T-helper 2 cell treated with Interferon-gamma antibody and Interleukin-4, amounts not matched to agents 100 ng/mL and 5 ng/mL, for 36 hours (primary cell): ENCODE measurements around the gene SLC35A5. TPM values are rescaled to one million over a fixed set of nuclear protein-coding genes. Genes with fewer than 3 reads are reported as not detected.

Experiments used
- intact Hi-C: fragments of 100-400 bp; cut with micrococcal nuclease; formaldehyde crosslinking; loops from one replicate; pipeline ENCODE4 v1.15.1; 2023
- total RNA-seq: library from RNA; stranded (reverse); gene quantifications from 2 replicates; pipeline ENCODE4 v1.2.3, GENCODE V29; 2022

Gene SLC35A5
- total RNA-seq, 1 donor from 2014 or later = 20.0 TPM

DNA sequence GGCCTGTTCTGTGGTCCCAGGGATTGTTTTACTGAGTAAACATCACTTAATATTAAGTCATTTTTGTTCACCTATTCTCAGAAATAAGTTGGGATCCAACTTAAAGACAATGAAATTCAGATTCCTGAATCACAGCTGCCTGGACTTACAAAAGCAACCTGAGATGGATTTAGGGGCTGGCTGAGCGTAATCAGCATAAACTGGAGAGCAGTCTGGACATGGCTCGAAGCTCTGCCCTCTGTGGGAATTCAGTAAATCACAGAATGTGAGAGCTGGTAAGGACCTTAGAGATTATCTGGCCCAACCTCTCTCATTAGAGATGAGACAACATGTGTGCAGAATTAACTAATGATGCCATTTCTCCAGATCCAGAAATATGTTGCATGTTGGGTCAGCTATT, 55.4 kb downstream of the SLC35A5 start:
- intact Hi-C loops = no loop called here

GRCh38 chr3:112619295-112619694, 57.5 kb downstream of the SLC35A5 start:
- intact Hi-C loops = no loop called here

GRCh38 chr3:112623213-112623612, 61.4 kb downstream of the SLC35A5 start:
- intact Hi-C loops = no loop called here

DNA sequence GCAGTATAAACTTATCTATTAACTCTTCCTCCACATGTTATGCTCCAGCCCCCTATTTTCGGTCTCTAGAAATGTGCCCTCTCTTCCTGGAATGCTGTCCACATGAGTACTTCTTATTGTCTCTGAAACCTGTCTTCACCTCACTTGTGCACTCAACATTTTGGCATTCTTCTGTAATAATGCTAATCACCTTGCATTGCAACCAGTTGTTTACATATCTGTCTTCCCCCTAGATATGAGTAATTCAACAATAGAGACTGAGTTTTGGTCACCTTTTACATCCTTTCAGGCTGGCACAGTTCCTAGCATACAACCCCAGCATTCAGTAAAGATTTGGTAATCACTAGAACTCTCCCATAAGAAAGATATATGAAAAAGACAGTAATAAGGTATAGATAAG, 61.9 kb downstream of the SLC35A5 start:
- intact Hi-C loops = no loop called here

DNA sequence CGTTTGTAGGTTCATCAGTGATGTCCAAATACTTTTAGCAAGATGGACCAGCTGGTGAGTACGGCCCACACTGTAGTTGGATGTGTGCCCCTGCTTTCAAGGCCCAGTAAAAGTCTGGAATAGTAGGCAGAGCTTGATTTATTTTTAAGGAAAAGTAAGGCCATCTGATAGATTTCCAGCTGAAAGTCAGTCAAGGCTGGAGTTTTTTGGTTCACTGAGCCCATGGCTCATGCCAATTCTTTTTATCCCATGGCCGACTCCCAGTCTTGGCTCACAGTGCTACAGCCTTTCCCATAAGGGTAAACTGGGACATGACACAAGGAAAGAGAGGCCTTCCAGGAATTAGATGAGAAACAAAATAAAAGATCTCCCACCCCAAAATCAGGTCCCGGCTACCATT, 65.6 kb downstream of the SLC35A5 start:
- intact Hi-C loops = no loop called here

DNA sequence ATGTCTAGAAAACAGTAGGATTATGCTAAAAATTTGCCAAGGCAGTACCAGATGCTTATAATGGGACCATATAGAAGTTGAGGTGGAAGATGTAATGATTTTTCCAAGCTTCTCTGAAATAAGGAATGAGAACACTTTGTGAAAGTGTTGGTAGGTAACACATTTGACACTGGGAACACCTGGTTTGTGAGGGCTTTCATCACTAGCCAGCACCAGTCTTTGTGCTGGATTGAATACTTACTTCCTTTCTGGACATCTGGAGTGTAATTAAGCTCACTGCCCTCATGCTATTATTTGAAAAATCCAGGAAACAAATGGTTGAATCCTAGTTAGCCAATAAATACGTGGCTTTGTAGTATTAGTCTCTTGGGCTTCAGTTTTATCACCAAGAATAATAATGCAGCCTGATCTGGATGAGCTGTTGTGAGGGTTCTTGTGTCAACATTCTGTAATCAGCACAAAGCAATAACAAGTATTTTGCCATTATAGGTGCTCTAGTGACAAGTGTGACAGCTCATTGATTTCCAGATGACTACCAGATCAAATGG, 66.1 kb downstream of the SLC35A5 start:
- intact Hi-C loops = no loop called here

- intact Hi-C loops = no loop called here
Measured at GRCh38 chr3:112629425-112629824, 67.6 kb downstream of the SLC35A5 start.

DNA sequence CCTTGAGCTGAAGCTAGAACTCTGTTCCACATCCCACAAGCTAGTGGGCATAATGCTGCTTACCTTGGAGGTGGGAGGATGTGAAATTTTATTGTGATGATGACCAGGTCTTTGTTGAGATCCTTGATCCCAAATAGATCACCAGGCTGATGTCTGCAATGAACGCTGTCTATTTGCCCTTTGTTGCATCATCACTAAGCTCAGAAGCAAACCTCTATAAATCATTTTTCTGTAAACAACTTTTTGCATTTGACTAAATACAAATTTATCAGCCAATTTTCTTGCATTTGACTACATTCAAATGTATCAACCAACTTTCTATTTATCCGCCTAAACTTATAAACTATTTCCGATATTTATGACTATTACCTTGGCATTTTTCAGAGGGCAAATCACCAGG, 69.4 kb downstream of the SLC35A5 start:
- intact Hi-C loops = no loop called here

DNA sequence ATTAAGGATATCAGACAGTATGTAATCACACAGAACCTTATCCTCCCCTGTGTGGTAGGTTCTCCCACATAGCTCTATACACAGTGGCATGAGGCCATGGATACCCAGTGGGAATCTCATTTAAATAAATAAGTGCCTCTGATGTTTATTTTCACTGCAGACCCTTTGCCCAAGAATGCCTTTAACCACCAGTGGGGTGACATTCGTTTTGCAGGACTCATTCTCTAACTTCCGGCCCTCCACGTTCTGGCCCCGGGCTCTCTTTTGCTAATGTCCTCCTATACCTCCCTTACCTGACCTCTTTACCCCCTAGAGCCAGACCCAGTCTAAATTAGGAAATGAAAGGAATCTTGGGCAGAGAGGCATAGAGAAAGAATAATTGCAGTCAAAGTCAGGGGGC, 70.8 kb downstream of the SLC35A5 start:
- intact Hi-C loops = no loop called here

DNA sequence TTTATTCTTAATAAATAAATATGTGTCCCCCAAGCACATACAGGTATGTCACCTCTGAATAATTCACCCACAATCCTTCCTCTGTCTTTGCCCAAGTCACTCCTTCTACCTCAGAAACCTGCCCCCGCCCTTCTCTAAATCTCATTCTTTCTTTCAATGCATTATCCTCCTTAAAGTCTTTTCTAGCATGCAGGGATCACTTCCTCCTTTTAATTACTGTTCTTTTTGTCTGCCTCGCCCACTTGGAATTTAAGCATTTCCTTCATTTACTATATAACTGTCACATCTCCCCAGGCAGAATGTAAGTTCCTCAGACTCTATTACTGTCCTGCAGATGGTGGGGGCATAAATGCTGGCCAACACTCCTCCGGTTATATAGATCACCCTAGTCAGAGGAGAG, 71.3 kb downstream of the SLC35A5 start:
- intact Hi-C loops = no loop called here

DNA sequence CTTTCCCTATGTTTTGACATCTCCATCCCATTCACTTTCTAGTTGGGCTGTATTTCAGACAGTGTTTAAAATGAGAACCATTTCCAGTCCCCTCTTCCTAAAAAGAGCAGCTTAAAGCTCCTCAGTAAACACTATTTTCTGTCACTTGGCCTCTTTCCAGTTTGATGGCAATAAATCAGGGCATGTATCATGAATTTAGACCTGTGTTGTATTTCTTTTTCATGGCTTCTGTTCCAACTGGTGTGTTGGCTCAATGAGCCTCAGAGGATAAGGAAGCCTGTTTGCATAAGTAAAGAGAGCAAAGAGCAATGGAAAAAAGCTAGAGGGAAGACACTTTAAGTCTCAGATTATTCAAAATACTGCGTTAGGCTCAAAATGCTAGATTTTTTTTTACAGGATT, 71.9 kb downstream of the SLC35A5 start:
- intact Hi-C loops = no loop called here

DNA sequence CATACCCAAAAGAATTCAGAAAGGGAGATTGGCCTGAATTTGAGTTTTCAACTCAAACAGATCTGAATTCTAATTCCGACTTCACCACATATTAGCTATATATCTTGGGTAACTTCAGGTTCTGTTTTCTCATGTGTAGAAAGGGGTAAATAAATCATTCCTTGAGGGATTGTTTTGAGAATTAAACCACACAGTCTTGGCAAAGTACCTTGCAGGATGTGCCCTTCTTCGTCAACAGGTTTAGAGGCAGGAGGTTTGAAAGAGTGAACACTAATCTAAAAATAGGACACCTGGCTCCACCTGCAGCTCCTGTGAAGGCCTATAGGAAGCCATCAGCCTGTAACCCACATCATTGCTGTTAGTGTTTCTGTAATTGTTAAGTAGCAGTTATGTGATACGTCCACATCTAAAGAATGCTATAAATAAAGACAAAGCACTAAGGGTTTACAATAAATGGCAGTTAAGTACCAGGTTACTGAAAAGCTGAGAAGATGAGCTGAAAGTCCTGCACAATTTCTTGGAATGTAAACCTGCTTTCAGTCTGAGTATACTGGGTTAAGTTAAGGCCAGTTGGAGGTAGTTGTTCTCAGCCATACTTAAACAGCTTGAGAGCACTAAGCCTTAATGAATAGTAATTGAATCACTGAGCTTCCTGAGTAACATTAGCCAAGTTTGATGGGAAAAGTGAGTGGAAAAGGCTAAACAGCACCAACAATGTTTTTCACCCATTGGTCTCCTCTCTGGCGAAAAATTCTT, 73.1 kb downstream of the SLC35A5 start:
- intact Hi-C loops = no loop called here

Other genes with a start within 250 kb of the SLC35A5 start
- gene CD200, start 228.9 kb upstream of the SLC35A5 start, total RNA-seq = 9.4 and 10.4 TPM in 2 replicates
- 32.1 and 32.5 TPM in 2 replicates for gene BTLA, start 62.6 kb upstream of the SLC35A5 start, total RNA-seq
- 64.1 and 69.2 TPM in 2 replicates for gene ATG3, start 83 bp upstream of the SLC35A5 start, total RNA-seq
- gene CCDC80, start 79.1 kb downstream of the SLC35A5 start, total RNA-seq = 0.02 TPM in 1 of 2 replicates, not detected in the other